K562 (cell line): Measurements from ENCODE around the gene SLC7A1. TPM values are rescaled to one million over a fixed set of nuclear protein-coding genes. Genes with fewer than 3 reads are reported as not detected.

Experiments used
- ATAC-seq: fragments of 200-7000 bp; cut with Tn5 transposase; 3 replicates; pipeline ENCODE4 v1.9.1; 2020; ENCODE audit warnings: moderate library complexity
- BruUV-seq: library from RNA; stranded (reverse); fragments of 400-500 nt; replicated peaks from 2 replicates; lab custom pipeline; 2021; lab: Mats Ljungman, UMichigan
- CTCF ChIA-PET: fragments of 300-600 bp; formaldehyde crosslinking; extraction: SDS; loops from one replicate; lab custom pipeline; 2021; ENCODE audit warnings: low intra/inter-chr PET ratio; lab: Yijun Ruan, JAX
- POLR2A ChIA-PET: fragments of 300-600, 350-650 bp; sonication (Branson Sonifier 250); formaldehyde crosslinking; extraction: SDS; loops from one replicate; lab custom pipeline; 2021; ENCODE audit warnings: antibody characterized with exemption, inconsistent platforms; lab: Yijun Ruan, JAX
- DNase-seq, 4 experiments: peaks; one replicate each; pipeline versions ENCODE4 v3.0.0 to v3.0.0-alpha.2; 2011 to 2018; ENCODE audit warnings: low spot score in 3 of 4, mixed read lengths in 3 of 4; ENCODE audit errors: extremely low read depth in 1 of 4
- FAIRE-seq: peaks from 2 replicates; lab custom pipeline; 2011; peaks lifted over from hg19 to GRCh38; lab: Jason Lieb, UNC
- H2AFZ ChIP-seq: 2 replicates; pipeline ENCODE4 v1.6.0; 2011; ENCODE audit warnings: low read depth, low read length, control low read depth, inconsistent platforms
- H3K27ac ChIP-seq: fragments of 200-600 bp; 3 replicates; pipeline ENCODE4 v1.8.0; 2011; ENCODE audit warnings: low read depth, mild to moderate bottlenecking, control low read depth, inconsistent platforms, low read length, moderate library complexity, mixed read lengths; ENCODE audit errors: extremely low read depth
- H3K27me3 ChIP-seq, 2 experiments: fragments of 300-600 bp in 1 of 2; 2 replicates in 1 of 2; 3 replicates in 1 of 2; pipeline versions ENCODE4 v1.6.0 to v1.8.0; 2011; ENCODE audit warnings: inconsistent platforms in 2 of 2, low read length in 2 of 2, mild to moderate bottlenecking in 1 of 2, mixed read lengths in 1 of 2, moderate library complexity in 1 of 2; ENCODE audit not compliant: control insufficient read depth in 2 of 2, insufficient read depth in 2 of 2
- H3K36me3 ChIP-seq: fragments of 300-600 bp; 3 replicates; pipeline ENCODE4 v1.8.0; 2011; ENCODE audit warnings: mild to moderate bottlenecking, low read length, inconsistent platforms; ENCODE audit not compliant: control insufficient read depth, insufficient read depth
- H3K4me1 ChIP-seq, 2 experiments: fragments of 200-600 bp in 1 of 2; replicated peaks in 1 of 2; 2 replicates in 1 of 2; 3 replicates in 1 of 2; pipeline versions ENCODE4 v1.5.1 to v1.8.0; 2011; ENCODE audit warnings: inconsistent platforms in 2 of 2, low read length in 2 of 2, mild to moderate bottlenecking in 1 of 2, mixed read lengths in 1 of 2, moderate library complexity in 1 of 2; ENCODE audit not compliant: control insufficient read depth in 2 of 2, insufficient read depth in 2 of 2
- H3K4me2 ChIP-seq: 2 replicates; pipeline ENCODE4 v1.6.1; 2011; ENCODE audit warnings: low read length, control low read depth, inconsistent platforms, mixed read lengths; ENCODE audit not compliant: insufficient read depth
- H3K4me3 ChIP-seq: fragments of 200-600 bp; sonication (generic), shearing (Covaris generic); 2 replicates; pipeline ENCODE4 v1.5.1; 2016; ENCODE audit warnings: control low read depth, inconsistent platforms
- H3K79me2 ChIP-seq: fragments of 200-600 bp; 3 replicates; pipeline ENCODE4 v1.8.0; 2011; ENCODE audit warnings: low read length, inconsistent platforms; ENCODE audit not compliant: control insufficient read depth, insufficient read depth
- H3K9ac ChIP-seq, 2 experiments: 2 replicates each; pipeline versions ENCODE4 v1.6.0 to v1.6.1; 2011; ENCODE audit warnings: low read depth in 2 of 2, low read length in 2 of 2, control low read depth in 1 of 2, inconsistent platforms in 1 of 2, mild to moderate bottlenecking in 1 of 2, mixed read lengths in 1 of 2; ENCODE audit not compliant: insufficient read depth in 1 of 2
- H3K9me1 ChIP-seq: one replicate; pipeline ENCODE4 v1.6.0; 2011; ENCODE audit warnings: inconsistent platforms, mild to moderate bottlenecking, low read length, moderate library complexity; ENCODE audit not compliant: control insufficient read depth, insufficient read depth
- H3K9me3 ChIP-seq: replicated peaks from 2 replicates; pipeline ENCODE4 v1.5.1; 2011; ENCODE audit warnings: low read depth, low read length, inconsistent platforms; ENCODE audit not compliant: control insufficient read depth, insufficient read depth
- H4K20me1 ChIP-seq: replicated peaks from 2 replicates; pipeline ENCODE4 v1.6.1; 2011; ENCODE audit warnings: low read length, inconsistent platforms, mixed read lengths; ENCODE audit not compliant: control insufficient read depth, insufficient read depth
- BMI1 ChIP-seq: fragments of 150-350 bp; IDR thresholded peaks from 2 replicates; pipeline ENCODE4 v1.6.1; 2014; ENCODE audit warnings: low read length
- E2F3 ChIP-seq: fragments of 250-450 bp; sonication (Bioruptor Pico); IDR thresholded peaks from 2 replicates; pipeline ENCODE4 v1.4.0; 2020; ENCODE audit warnings: mild to moderate bottlenecking
- EGR1 ChIP-seq: fragments of 450-650 bp; conservative IDR thresholded peaks from 2 replicates; pipeline ENCODE4 v1.6.1; 2017; ENCODE audit warnings: mild to moderate bottlenecking
- GABPB1 ChIP-seq: sonication (generic); formaldehyde crosslinking; IDR thresholded peaks from 2 replicates; pipeline ENCODE4 v1.8.0; 2022; ENCODE audit warnings: mild to moderate bottlenecking, missing genetic modification reagents
- POLR2AphosphoS2 ChIP-seq: IDR thresholded peaks from 2 replicates; pipeline ENCODE4 v1.6.1; 2012; ENCODE audit warnings: low read length, improper control_type of control experiment
- POLR2AphosphoS5 ChIP-seq: IDR thresholded peaks from 2 replicates; pipeline ENCODE4 v1.6.1; 2011; ENCODE audit warnings: mild to moderate bottlenecking, low read depth, low read length, moderate library complexity; ENCODE audit not compliant: control insufficient read depth, insufficient read depth
- POLR2G ChIP-seq: fragments of 200-400 bp; formaldehyde crosslinking; IDR thresholded peaks from 2 replicates; pipeline ENCODE4 v1.6.1; 2017; ENCODE audit warnings: low read depth, mild to moderate bottlenecking, antibody characterized with exemption, low read length, moderate library complexity
- TAF1 ChIP-seq: IDR thresholded peaks from 2 replicates; pipeline ENCODE4 v1.6.1; 2011; ENCODE audit warnings: mild to moderate bottlenecking, low read length, moderate library complexity; ENCODE audit not compliant: insufficient read depth, control insufficient read depth, severe bottlenecking; ENCODE audit errors: extremely low read depth
- TCF3 ChIP-seq: sonication (generic); formaldehyde crosslinking; IDR thresholded peaks from 2 replicates; pipeline ENCODE4 v1.4.0; 2020; ENCODE audit warnings: mild to moderate bottlenecking, missing genetic modification reagents
- TEAD1 ChIP-seq, 2 experiments: fragments of 450-650 bp in 1 of 2; sonication (generic) in 1 of 2; formaldehyde crosslinking; IDR thresholded peaks; 2 replicates each; pipeline versions ENCODE4 v1.4.0 to v1.8.0; 2020 to 2022; ENCODE audit warnings: mild to moderate bottlenecking in 2 of 2, missing genetic modification reagents in 1 of 2
- TOE1 ChIP-seq, 2 experiments: fragments of 450-650 bp in 1 of 2; sonication (generic) in 1 of 2; formaldehyde crosslinking in 1 of 2; IDR thresholded peaks; 2 replicates each; pipeline versions ENCODE4 v1.7.1 to v1.8.0; 2016 to 2022; ENCODE audit warnings: borderline replicate concordance in 2 of 2, mild to moderate bottlenecking in 2 of 2, antibody characterized with exemption in 1 of 2, inconsistent platforms in 1 of 2, low read depth in 1 of 2, missing genetic modification reagents in 1 of 2, moderate library complexity in 1 of 2
- ZNF197 ChIP-seq: fragments of 200-800 bp; sonication (Bioruptor generic); IDR thresholded peaks from 2 replicates; pipeline ENCODE4 v1.6.1; 2016; ENCODE audit warnings: low read depth, missing genetic modification characterization, missing compliant biosample characterization
- WGBS: fragments of 100-300 bp; shearing (Covaris generic); methylation state at CpG from one replicate; pipeline ENCODE4 v1.1.6; 2016; ENCODE audit warnings: low coverage, mixed read lengths; ENCODE audit not compliant: insufficient coverage; ENCODE audit errors: missing lambda C conversion rate; 5-methylcytosine and 5-hydroxymethylcytosine counted together
- in situ Hi-C: fragments of 300-500 bp; cut with MboI; formaldehyde crosslinking; loops from 4 replicates; pipeline ENCODE4 v1.15.0; 2018; ENCODE audit warnings: inconsistent platforms, mixed read lengths
- intact Hi-C: fragments of 100-400 bp; cut with micrococcal nuclease; formaldehyde crosslinking; loops from 2 replicates; pipeline ENCODE4 v1.14.2; 2022
- polyA plus RNA-seq, 8 experiments: library from polyadenylated mRNA; depleted of rRNA in 4 of 8; stranded (reverse) in 5 of 8; unstranded in 3 of 8; fragments of >200 nt; fragmentation: Nextera tagmentation in 2 of 8; fragmentation: Illumina TruSeq in 1 of 8; extraction: Ambion mirVana in 2 of 8; extraction: Trizol in 1 of 8; gene quantifications; 2 replicates each; pipeline versions ENCODE4 v1.2.1 to v1.2.3, GENCODE V29; 2011 to 2014; ENCODE audit warnings: inconsistent platforms in 1 of 8, missing spikeins in 1 of 8
- total RNA-seq, 7 experiments: library from RNA; depleted of rRNA in 6 of 7; stranded (reverse); fragments of >200 nt in 6 of 7; fragmentation: Illumina TruSeq in 2 of 7; extraction: Trizol in 2 of 7; gene quantifications; 2 replicates each; pipeline versions ENCODE4 v1.2.1 to v1.2.3, GENCODE V29; 2011 to 2021; ENCODE audit warnings: low replicate concordance in 1 of 7
- TF ChIP-seq, protein P1 (sequence below): sonication (generic); formaldehyde crosslinking; IDR thresholded peaks from 2 replicates; pipeline ENCODE4 v1.8.1; 2023; ENCODE audit warnings: mild to moderate bottlenecking, missing genetic modification reagents, moderate library complexity

SLC7A1 gene
- total and polyA plus RNA-seq, 9 of the 15 experiments (the other 6 are each of a cell fraction or from before 2014, with no cell fraction given), result 3.3 to 69.7 (median 10.8) TPM

- Histone ChIP-seq H3K27ac (no peak overlapping the region), H3K79me2 (no peaks in the 10 kb centered on the region), H3K4me3 (no peak overlapping the region), H3K9me3 (no peaks in the 10 kb centered on the region), H2AFZ (no peak overlapping the region), H3K36me3 (no peaks in the 10 kb centered on the region), H3K9me1 (no peaks in the 10 kb centered on the region), H3K27me3 (peaks cover 2 to 40% of the 10 kb centered on the region in 2 experiments; a peak in 3 of 5 replicates), H3K4me1 (peaks cover 0 to 4% of the 10 kb centered on the region in 2 experiments; a peak in 3 of 5 replicates), H4K20me1 (peaks cover 12% of the 10 kb centered on the region), H3K4me2 (no peak overlapping the region), H3K9ac (no peak overlapping the region)
- DNase-seq (no peak), FAIRE-seq (no peak), ATAC-seq (no peak)
- in situ Hi-C loops, result no loop called here
- ChIA-PET POLR2A (interaction anchor here (0.7 to 1.3 kb wide), 2 partner anchors 12 to 257 kb away, joined by 4 to 6 read pairs; no protein-coding TSS in a partner anchor), CTCF (no interaction called here)
- BruUV-seq, result no TSS peak
- 22% methylated on average over 7 of the region's 17 CpGs for WGBS
- peak; percentile 54; the same call in 1 of the 2 replicates for TF ChIP-seq POLR2G
- TF ChIP-seq TCF3 (CRISPR knock-in tag), result no peak
- TF ChIP-seq GABPB1 (CRISPR knock-in tag), result no peak
- TF ChIP-seq EGR1, result peak; percentile 14; the same call in 1 of the 2 replicates
- TF ChIP-seq POLR2AphosphoS5, result no peak
- intact Hi-C loops, result no loop called here
Measured at GRCh38 chr13:29505511-29505910, 90.0 kb downstream of the SLC7A1 start.

- peaks cover 12% of the 10 kb centered on the region for H4K20me1 ChIP-seq
- FAIRE-seq (no peak), ATAC-seq (no peak), DNase-seq (no peak)
- ChIA-PET POLR2A (no interaction called here), CTCF (interaction anchor here (1.1 kb wide), 1 partner anchor 204 kb away, joined by 3 read pairs; no protein-coding TSS in a partner anchor)
- H3K27ac ChIP-seq, result no peak overlapping the region
- no peaks in the 10 kb centered on the region for H3K79me2 ChIP-seq
- no peaks in the 10 kb centered on the region for H3K36me3 ChIP-seq
- in situ Hi-C loops, result no loop called here
- 27% methylated on average over 14 of the region's 15 CpGs for WGBS
- no peak overlapping the region for H3K9ac ChIP-seq
- H3K9me3 ChIP-seq, result no peaks in the 10 kb centered on the region
- H3K4me3 ChIP-seq, result no peak overlapping the region
- no peak overlapping the region for H3K4me2 ChIP-seq
- H3K9me1 ChIP-seq, result no peaks in the 10 kb centered on the region
- no peak overlapping the region for H2AFZ ChIP-seq
- intact Hi-C loops, result no loop called here
- no TSS peak for BruUV-seq
- H3K27me3 ChIP-seq, result peaks cover 2 to 44% of the 10 kb centered on the region in 2 experiments; a peak in 3 of 5 replicates
- H3K4me1 ChIP-seq, result peaks cover 0 to 4% of the 10 kb centered on the region in 2 experiments; a peak in 3 of 5 replicates
- TF ChIP-seq, protein P1, sequence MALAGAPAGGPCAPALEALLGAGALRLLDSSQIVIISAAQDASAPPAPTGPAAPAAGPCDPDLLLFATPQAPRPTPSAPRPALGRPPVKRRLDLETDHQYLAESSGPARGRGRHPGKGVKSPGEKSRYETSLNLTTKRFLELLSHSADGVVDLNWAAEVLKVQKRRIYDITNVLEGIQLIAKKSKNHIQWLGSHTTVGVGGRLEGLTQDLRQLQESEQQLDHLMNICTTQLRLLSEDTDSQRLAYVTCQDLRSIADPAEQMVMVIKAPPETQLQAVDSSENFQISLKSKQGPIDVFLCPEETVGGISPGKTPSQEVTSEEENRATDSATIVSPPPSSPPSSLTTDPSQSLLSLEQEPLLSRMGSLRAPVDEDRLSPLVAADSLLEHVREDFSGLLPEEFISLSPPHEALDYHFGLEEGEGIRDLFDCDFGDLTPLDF (CRISPR knock-in tag), result no peak
- TF ChIP-seq BMI1, result no peak
- no peak for TF ChIP-seq TAF1
- TF ChIP-seq E2F3 (CRISPR knock-in tag), result no peak
- TF ChIP-seq POLR2AphosphoS2, result no peak
- no peak for TF ChIP-seq ZNF197 (CRISPR knock-in tag)
- no peak for TF ChIP-seq TOE1 (IDR thresholded peaks at IDR 0.05; ENCODE audit: borderline replicate concordance)
- no peak for TF ChIP-seq TOE1 (CRISPR knock-in tag; IDR thresholded peaks at IDR 0.05; ENCODE audit: borderline replicate concordance, low read depth)
- TF ChIP-seq TEAD1 (CRISPR knock-in tag; IDR thresholded peaks at IDR 0.05), result no peak
Measured at GRCh38 chr13:29504691-29505090, 90.8 kb downstream of the SLC7A1 start.
